HG02678 (cell line): Measurements from ENCODE around the gene ABCC2.
"Not testable (repeated sequence)": the region's sequence is repeated elsewhere in the genome, so short reads cannot be mapped to it uniquely, and the experiment has no call there.

ENCODE experiments used
- ATAC-seq: cut with Tn5 transposase; IDR thresholded peaks from one replicate; pipeline ENCODE4 v1.9.1; 2021; ENCODE audit warnings: mild to moderate bottlenecking, moderate library complexity; ENCODE audit not compliant: unreplicated experiment

The ABCC2 gene

GRCh38 chr10:99851825-99852224 lies 69.4 kb downstream of the ABCC2 start:
- ATAC-seq: no peak

GRCh38 chr10:99852481-99853213 lies 70.2 kb downstream of the ABCC2 start:
- no peak for ATAC-seq

GRCh38 chr10:99853655-99854054 lies 71.2 kb downstream of the ABCC2 start:
- ATAC-seq: no peak

GRCh38 chr10:99854860-99855259 lies 72.4 kb downstream of the ABCC2 start:
- ATAC-seq: no peak

- no peak for ATAC-seq
Measured at GRCh38 chr10:99855479-99856071, 73.1 kb downstream of the ABCC2 start.

- no peak for ATAC-seq
Measured at GRCh38 chr10:99858849-99859248, 76.4 kb downstream of the ABCC2 start.

- no peak for ATAC-seq
Measured at GRCh38 chr10:99859585-99859984, 77.1 kb downstream of the ABCC2 start.

GRCh38 chr10:99860466-99860865 lies 78.0 kb downstream of the ABCC2 start:
- ATAC-seq: no peak

GRCh38 chr10:99863535-99864240 lies 81.2 kb downstream of the ABCC2 start:
- not testable (repeated sequence) for ATAC-seq

GRCh38 chr10:99867250-99867649 lies 84.8 kb downstream of the ABCC2 start:
- not testable (repeated sequence) for ATAC-seq

- no peak for ATAC-seq
Measured at GRCh38 chr10:99869581-99870122, 87.2 kb downstream of the ABCC2 start.

- ATAC-seq: no peak
Measured at GRCh38 chr10:99870123-99870730, 87.8 kb downstream of the ABCC2 start.

- ATAC-seq: no peak
Measured at GRCh38 chr10:99872367-99873162, 90.1 kb downstream of the ABCC2 start.

- no peak for ATAC-seq
Measured at GRCh38 chr10:99873846-99874245, 91.4 kb downstream of the ABCC2 start.

GRCh38 chr10:99874341-99875085 lies 92.1 kb downstream of the ABCC2 start:
- no peak for ATAC-seq

- ATAC-seq: no peak
Measured at GRCh38 chr10:99875473-99875872, 93.0 kb downstream of the ABCC2 start.

- ATAC-seq: no peak
Measured at GRCh38 chr10:99880080-99880835, 97.8 kb downstream of the ABCC2 start.

- ATAC-seq: no peak
Measured at GRCh38 chr10:99881371-99881770, 98.9 kb downstream of the ABCC2 start.

GRCh38 chr10:99883523-99883922 lies 101.1 kb downstream of the ABCC2 start:
- no peak for ATAC-seq
